NCI-H2227 (cell line): ENCODE measurements around the gene HS3ST5.
"Not testable (repeated sequence)": the region's sequence is repeated elsewhere in the genome, so short reads cannot be mapped to it uniquely, and the experiment has no call there.

Experiments used
- DNase-seq: peaks from one replicate; lab custom pipeline; 2025; ENCODE audit not compliant: unreplicated experiment; lab: John Stamatoyannopoulos, UW

Gene HS3ST5

GRCh38 chr6:114157848-114158247 lies 185.0 kb downstream of the HS3ST5 start:
- DNase-seq: no peak

- no peak for DNase-seq
Observed at GRCh38 chr6:114155763-114156162, 187.1 kb downstream of the HS3ST5 start.

GRCh38 chr6:114154812-114155211 lies 188.0 kb downstream of the HS3ST5 start:
- DNase-seq: no peak

- no peak for DNase-seq
Observed at GRCh38 chr6:114153448-114153847, 189.4 kb downstream of the HS3ST5 start.

GRCh38 chr6:114151064-114151690 lies 191.6 kb downstream of the HS3ST5 start:
- DNase-seq: no peak

GRCh38 chr6:114149182-114149581 lies 193.6 kb downstream of the HS3ST5 start:
- DNase-seq: not testable (repeated sequence)

GRCh38 chr6:114144887-114145851 lies 197.7 kb downstream of the HS3ST5 start:
- DNase-seq: no peak

- DNase-seq: no peak
Observed at GRCh38 chr6:114142258-114142657, 200.6 kb downstream of the HS3ST5 start.

GRCh38 chr6:114140416-114140815 lies 202.4 kb downstream of the HS3ST5 start:
- no peak for DNase-seq

GRCh38 chr6:114138577-114139248 lies 204.1 kb downstream of the HS3ST5 start:
- no peak for DNase-seq

GRCh38 chr6:114135363-114135971 lies 207.4 kb downstream of the HS3ST5 start:
- no peak for DNase-seq

GRCh38 chr6:114133816-114134215 lies 209.0 kb downstream of the HS3ST5 start:
- DNase-seq: no peak

- no peak for DNase-seq
Observed at GRCh38 chr6:114131945-114132344, 210.9 kb downstream of the HS3ST5 start.

- no peak for DNase-seq
Observed at GRCh38 chr6:114125576-114125975, 217.2 kb downstream of the HS3ST5 start.

GRCh38 chr6:114121913-114122662 lies 220.7 kb downstream of the HS3ST5 start:
- no peak for DNase-seq

GRCh38 chr6:114119056-114119455 lies 223.8 kb downstream of the HS3ST5 start:
- no peak for DNase-seq

GRCh38 chr6:114115652-114116051 lies 227.2 kb downstream of the HS3ST5 start:
- DNase-seq: no peak

- peak; percentile 49 for DNase-seq
Observed at GRCh38 chr6:114108119-114109002, 234.5 kb downstream of the HS3ST5 start.

- DNase-seq: no peak
Observed at GRCh38 chr6:114106020-114106419, 236.8 kb downstream of the HS3ST5 start.

GRCh38 chr6:114101255-114101654 lies 241.6 kb downstream of the HS3ST5 start:
- no peak for DNase-seq
